VCaP (cell line): ENCODE measurements around the gene KPTN.

ENCODE experiments used
- H3K27ac ChIP-seq: fragments of 450-650 bp; 2 replicates; pipeline ENCODE4 v1.5.1; 2017
- CTCF ChIP-seq: fragments of 450-650 bp; conservative IDR thresholded peaks from 2 replicates; pipeline ENCODE4 v1.5.1; 2017; ENCODE audit warnings: mild to moderate bottlenecking, moderate library complexity

The KPTN gene

GRCh38 chr19:47489072-47489914 is 5.3 kb upstream of the KPTN start:
- peak overlapping the region; percentile 7; the same call in 1 of the 2 replicates for H3K27ac ChIP-seq
- TF ChIP-seq CTCF = no peak

GRCh38 chr19:47487551-47488515 is 3.8 kb upstream of the KPTN start:
- H3K27ac ChIP-seq = peak overlapping the region; percentile 4; the same call in 1 of the 2 replicates
- no peak for TF ChIP-seq CTCF

- no peak for TF ChIP-seq CTCF
- H3K27ac ChIP-seq = peak overlapping the region; percentile 4; the same call in 1 of the 2 replicates
Measured at GRCh38 chr19:47486900-47487299, 2.9 kb upstream of the KPTN start.

- H3K27ac ChIP-seq = 0 out of 2 replicates have a peak overlapping the region, but pooled peaks have one; percentile 94
Measured at GRCh38 chr19:47486220-47486619, 2.2 kb upstream of the KPTN start.

- peak overlapping the region; percentile 94 for H3K27ac ChIP-seq
- no peak for TF ChIP-seq CTCF
Measured at GRCh38 chr19:47485210-47485609, 1.2 kb upstream of the KPTN start.

GRCh38 chr19:47483200-47483599 is 819 bp downstream of the KPTN start:
- H3K27ac ChIP-seq = peak overlapping the region; percentile 94; the same call in 1 of the 2 replicates
- no peak for TF ChIP-seq CTCF

GRCh38 chr19:47481460-47482052 is 2.5 kb downstream of the KPTN start:
- no peak for TF ChIP-seq CTCF
- H3K27ac ChIP-seq = no peak overlapping the region
